ENCODE data around the gene HTRA1. TPM values are rescaled to one million over a fixed set of nuclear protein-coding genes. Genes with fewer than 3 reads are reported as not detected.

Gene HTRA1
- polyA plus RNA-seq, 3 donors: 0.84 to 4.7 (median 2.2) TPM

- WGBS (ENCODE audit: insufficient coverage): 100% methylated on average over 1 of the region's 4 CpGs
- DNase-seq: no peak
- Histone ChIP-seq H3K9me3 (replicated peaks in 1 of 2; ENCODE audit: control insufficient read depth in 1 of 2, insufficient read depth in 1 of 2, low read length in 2 of 2) (no peaks in the 10 kb centered on the region), H3K36me3 (replicated peaks in 1 of 2; ENCODE audit: control insufficient read depth in 1 of 2, insufficient read depth in 2 of 2, low read length in 2 of 2) (no peaks in the 10 kb centered on the region), H3K9ac (ENCODE audit: insufficient read depth, low read length, poor library complexity, severe bottlenecking) (no peak overlapping the region), H2AFZ (ENCODE audit: insufficient read depth, low read depth, low read length, poor library complexity, severe bottlenecking) (no peak overlapping the region), H3K79me2 (ENCODE audit: insufficient read depth, low read length) (no peaks in the 10 kb centered on the region), H3K4me1 (ENCODE audit: control insufficient read depth in 1 of 2, insufficient read depth in 2 of 2, low read length in 2 of 2) (no peaks in the 10 kb centered on the region), H3K27ac (ENCODE audit: low read depth in 1 of 2, low read length in 2 of 2) (no peak overlapping the region), H3K4me2 (replicated peaks; ENCODE audit: extremely low read depth, low read length, poor library complexity, severe bottlenecking) (no peak overlapping the region), H3K27me3 (ENCODE audit: control insufficient read depth in 2 of 2, insufficient read depth in 2 of 2, low read length in 2 of 2) (peaks cover 15 to 20% of the 10 kb centered on the region in 2 donors), H3K4me3 (replicated peaks in 1 of 3; ENCODE audit: low read depth in 2 of 3, low read length in 3 of 3) (no peak overlapping the region), H4K20me1 (ENCODE audit: insufficient read depth, low read length) (no peaks in the 10 kb centered on the region)
- Mint-ChIP-seq H3K27ac (no peak overlapping the region), H3K9me3 (peaks cover 0 to 3% (median 0%) of the 10 kb centered on the region in 7 donors), H3K36me3 (no peaks in the 10 kb centered on the region), H3K27me3 (ENCODE audit: low read depth in 3 of 3) (peaks cover 17 to 42% (median 41%) of the 10 kb centered on the region in 3 donors), H3K4me3 (no peak overlapping the region), H3K4me1 (peaks cover 1% of the 10 kb centered on the region)
- intact Hi-C loops (cut with micrococcal nuclease): no loop called here
- TF ChIP-seq, protein P1, sequence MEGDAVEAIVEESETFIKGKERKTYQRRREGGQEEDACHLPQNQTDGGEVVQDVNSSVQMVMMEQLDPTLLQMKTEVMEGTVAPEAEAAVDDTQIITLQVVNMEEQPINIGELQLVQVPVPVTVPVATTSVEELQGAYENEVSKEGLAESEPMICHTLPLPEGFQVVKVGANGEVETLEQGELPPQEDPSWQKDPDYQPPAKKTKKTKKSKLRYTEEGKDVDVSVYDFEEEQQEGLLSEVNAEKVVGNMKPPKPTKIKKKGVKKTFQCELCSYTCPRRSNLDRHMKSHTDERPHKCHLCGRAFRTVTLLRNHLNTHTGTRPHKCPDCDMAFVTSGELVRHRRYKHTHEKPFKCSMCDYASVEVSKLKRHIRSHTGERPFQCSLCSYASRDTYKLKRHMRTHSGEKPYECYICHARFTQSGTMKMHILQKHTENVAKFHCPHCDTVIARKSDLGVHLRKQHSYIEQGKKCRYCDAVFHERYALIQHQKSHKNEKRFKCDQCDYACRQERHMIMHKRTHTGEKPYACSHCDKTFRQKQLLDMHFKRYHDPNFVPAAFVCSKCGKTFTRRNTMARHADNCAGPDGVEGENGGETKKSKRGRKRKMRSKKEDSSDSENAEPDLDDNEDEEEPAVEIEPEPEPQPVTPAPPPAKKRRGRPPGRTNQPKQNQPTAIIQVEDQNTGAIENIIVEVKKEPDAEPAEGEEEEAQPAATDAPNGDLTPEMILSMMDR (IDR thresholded peaks at IDR 0.05): no peak
Measured at GRCh38 chr10:122449153-122449552, 12.2 kb upstream of the HTRA1 start.

DNA sequence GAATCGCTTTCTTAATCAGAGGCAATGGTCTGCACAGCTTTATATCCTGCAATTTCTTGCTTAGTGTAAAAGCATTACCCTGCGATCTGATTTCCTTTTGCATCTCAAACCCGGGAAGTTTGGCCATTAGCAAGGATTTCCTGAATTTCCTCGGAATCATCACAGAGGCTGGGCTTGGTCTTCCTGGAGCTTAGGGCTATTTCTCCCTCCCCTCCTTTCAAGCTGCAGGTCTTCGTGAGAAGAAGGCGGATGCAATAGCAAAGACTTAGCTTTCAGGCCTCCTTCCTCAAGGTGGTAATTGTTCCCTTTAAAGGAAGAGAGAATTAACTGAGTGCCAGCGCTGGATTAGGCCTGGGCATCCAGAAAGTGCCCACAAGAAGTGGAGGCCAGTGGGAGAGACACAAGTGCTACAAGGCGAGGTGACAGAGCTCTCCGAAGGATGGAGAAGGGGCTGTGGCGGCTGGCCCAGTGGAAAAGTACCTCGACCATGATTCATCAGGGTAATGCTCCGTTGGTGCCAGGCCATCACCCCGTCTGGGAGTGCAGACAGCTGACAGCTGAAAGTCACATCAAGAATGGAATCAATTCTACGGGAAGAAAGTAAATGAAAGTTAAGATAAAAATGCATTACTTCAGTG, 10.9 kb upstream of the HTRA1 start:
- no peak overlapping the region for H3K4me2 ChIP-seq (replicated peaks; ENCODE audit: extremely low read depth, low read length, poor library complexity, severe bottlenecking)
- no peaks in the 10 kb centered on the region for H3K4me1 ChIP-seq (ENCODE audit: control insufficient read depth in 1 of 2, insufficient read depth in 2 of 2, low read length in 2 of 2)
- peaks cover 17 to 19% of the 10 kb centered on the region in 2 donors for H3K27me3 ChIP-seq (ENCODE audit: control insufficient read depth in 2 of 2, insufficient read depth in 2 of 2, low read length in 2 of 2)
- 72% methylated on average over 12 of the region's 14 CpGs for WGBS (ENCODE audit: insufficient coverage)
- no peaks in the 10 kb centered on the region for H3K79me2 ChIP-seq (ENCODE audit: insufficient read depth, low read length)
- TF ChIP-seq, protein P1 (IDR thresholded peaks at IDR 0.05): no peak
- no peak overlapping the region for H3K27ac Mint-ChIP-seq
- intact Hi-C loops (cut with micrococcal nuclease): no loop called here
- no peak for DNase-seq
- no peak overlapping the region for H3K4me3 ChIP-seq (replicated peaks in 1 of 3; ENCODE audit: low read depth in 2 of 3, low read length in 3 of 3)
- peaks cover 1% of the 10 kb centered on the region for H3K4me1 Mint-ChIP-seq
- H2AFZ ChIP-seq (ENCODE audit: insufficient read depth, low read depth, low read length, poor library complexity, severe bottlenecking): no peak overlapping the region
- no peak overlapping the region for H3K9ac ChIP-seq (ENCODE audit: insufficient read depth, low read length, poor library complexity, severe bottlenecking)
- no peak overlapping the region for H3K4me3 Mint-ChIP-seq
- H3K9me3 ChIP-seq (replicated peaks in 1 of 2; ENCODE audit: control insufficient read depth in 1 of 2, insufficient read depth in 1 of 2, low read length in 2 of 2): no peaks in the 10 kb centered on the region
- H3K27me3 Mint-ChIP-seq (ENCODE audit: low read depth in 3 of 3): peaks cover 18 to 48% (median 33%) of the 10 kb centered on the region in 3 donors
- no peak overlapping the region for H3K27ac ChIP-seq (ENCODE audit: low read depth in 1 of 2, low read length in 2 of 2)
- no peaks in the 10 kb centered on the region for H3K36me3 ChIP-seq (replicated peaks in 1 of 2; ENCODE audit: control insufficient read depth in 1 of 2, insufficient read depth in 2 of 2, low read length in 2 of 2)
- no peaks in the 10 kb centered on the region for H4K20me1 ChIP-seq (ENCODE audit: insufficient read depth, low read length)
- peaks cover 0 to 3% (median 0%) of the 10 kb centered on the region in 7 donors for H3K9me3 Mint-ChIP-seq
- H3K36me3 Mint-ChIP-seq: no peaks in the 10 kb centered on the region
